ENCODE data around the gene SERPINB7. TPM values are rescaled to one million over a fixed set of nuclear protein-coding genes. Genes with fewer than 3 reads are reported as not detected.

The SERPINB7 gene
- total RNA-seq, 1 donor from 2014 or later: not detected

- Histone ChIP-seq H3K36me3 (no peaks in the 10 kb centered on the region), H3K4me1 (no peaks in the 10 kb centered on the region), H3K27ac (no peak overlapping the region), H3K4me3 (no peak overlapping the region), H3K9me3 (no peaks in the 10 kb centered on the region), H3K27me3 (no peaks in the 10 kb centered on the region)
- intact Hi-C loops (cut with DNase I): no loop called here
- no peak for DNase-seq (ENCODE audit: low spot score in 2 of 2)
- TF ChIP-seq CTCF (IDR thresholded peaks at IDR 0.05): no peak
Observed at GRCh38 chr18:63788447-63789096, 13.4 kb downstream of the SERPINB7 start.

- intact Hi-C loops (cut with DNase I): no loop called here
- no peak for DNase-seq (ENCODE audit: low spot score in 2 of 2)
- no peaks in the 10 kb centered on the region for H3K36me3 ChIP-seq
- H3K4me1 ChIP-seq: no peaks in the 10 kb centered on the region
- H3K27ac ChIP-seq: no peak overlapping the region
- no peak for TF ChIP-seq CTCF (IDR thresholded peaks at IDR 0.05)
- H3K27me3 ChIP-seq: no peaks in the 10 kb centered on the region
- H3K4me3 ChIP-seq: no peak overlapping the region
- H3K9me3 ChIP-seq: no peaks in the 10 kb centered on the region
Observed at GRCh38 chr18:63789327-63789726, 14.1 kb downstream of the SERPINB7 start.

GRCh38 chr18:63795606-63796005, 20.4 kb downstream of the SERPINB7 start:
- no peak for DNase-seq (ENCODE audit: low spot score in 2 of 2)
- Histone ChIP-seq H3K27ac (no peak overlapping the region), H3K4me1 (no peaks in the 10 kb centered on the region), H3K27me3 (no peaks in the 10 kb centered on the region), H3K4me3 (no peak overlapping the region), H3K36me3 (no peaks in the 10 kb centered on the region), H3K9me3 (no peaks in the 10 kb centered on the region)
- TF ChIP-seq CTCF (IDR thresholded peaks at IDR 0.05): no peak
- intact Hi-C loops (cut with DNase I): no loop called here

GRCh38 chr18:63799189-63799588, 24.0 kb downstream of the SERPINB7 start:
- H3K4me3 ChIP-seq: no peak overlapping the region
- H3K36me3 ChIP-seq: no peaks in the 10 kb centered on the region
- no peak for TF ChIP-seq CTCF (IDR thresholded peaks at IDR 0.05)
- no peaks in the 10 kb centered on the region for H3K27me3 ChIP-seq
- no peak for DNase-seq (ENCODE audit: low spot score in 2 of 2)
- no peaks in the 10 kb centered on the region for H3K9me3 ChIP-seq
- intact Hi-C loops (cut with DNase I): no loop called here
- H3K27ac ChIP-seq: no peak overlapping the region
- no peaks in the 10 kb centered on the region for H3K4me1 ChIP-seq

- no peak for DNase-seq (ENCODE audit: low spot score in 2 of 2)
- Histone ChIP-seq H3K4me3 (no peak overlapping the region), H3K4me1 (no peaks in the 10 kb centered on the region), H3K9me3 (no peaks in the 10 kb centered on the region), H3K36me3 (no peaks in the 10 kb centered on the region), H3K27me3 (no peaks in the 10 kb centered on the region), H3K27ac (no peak overlapping the region)
- intact Hi-C loops (cut with DNase I): no loop called here
- TF ChIP-seq CTCF (IDR thresholded peaks at IDR 0.05): no peak
Observed at GRCh38 chr18:63801343-63801742, 26.1 kb downstream of the SERPINB7 start.

GRCh38 chr18:63808125-63808524, 32.9 kb downstream of the SERPINB7 start:
- DNase-seq (ENCODE audit: low spot score in 2 of 2): no peak
- intact Hi-C loops (cut with DNase I): no loop called here
- Histone ChIP-seq H3K4me3 (no peak overlapping the region), H3K27me3 (no peaks in the 10 kb centered on the region), H3K4me1 (no peaks in the 10 kb centered on the region), H3K27ac (no peak overlapping the region), H3K9me3 (no peaks in the 10 kb centered on the region), H3K36me3 (no peaks in the 10 kb centered on the region)
- no peak for TF ChIP-seq CTCF (IDR thresholded peaks at IDR 0.05)

Data from ascending aorta (tissue), 2 donors.